ENCODE data around the gene HRH3.

HRH3 gene

GRCh38 chr20:62219992-62220665 is at the start of gene HRH3:
TSS of gene HRH3 (minus strand) at chr20:62220278. CDS start at chr20:62219970, 308 bp downstream.
- no peak for DNase-seq

- DNase-seq = no peak
These were observed 49.8 kb upstream of the HRH3 start for GRCh38 chr20:62269871-62270270.

GRCh38 chr20:62269378-62269777 is 49.3 kb upstream of the HRH3 start:
- DNase-seq = no peak

- no peak for DNase-seq
These were observed 48.3 kb upstream of the HRH3 start for GRCh38 chr20:62268228-62268900.

GRCh38 chr20:62267543-62267942 is 47.5 kb upstream of the HRH3 start:
- no peak for DNase-seq

GRCh38 chr20:62266851-62267250 is 46.8 kb upstream of the HRH3 start:
- no peak for DNase-seq

- DNase-seq = no peak
These were observed 46.3 kb upstream of the HRH3 start for GRCh38 chr20:62266340-62266739.

GRCh38 chr20:62265365-62265764 is 45.3 kb upstream of the HRH3 start:
- DNase-seq = no peak

- no peak for DNase-seq
These were observed 43.3 kb upstream of the HRH3 start for GRCh38 chr20:62263396-62263795.

- no peak for DNase-seq
These were observed 42.0 kb upstream of the HRH3 start for GRCh38 chr20:62262064-62262463.

- DNase-seq = no peak
These were observed 39.2 kb upstream of the HRH3 start for GRCh38 chr20:62259294-62259565.

- DNase-seq = no peak
These were observed 38.6 kb upstream of the HRH3 start for GRCh38 chr20:62258499-62259293.

GRCh38 chr20:62255976-62256375 is 35.9 kb upstream of the HRH3 start:
- no peak for DNase-seq

GRCh38 chr20:62254021-62254724 is 34.1 kb upstream of the HRH3 start:
- no peak for DNase-seq

- no peak for DNase-seq
These were observed 33.3 kb upstream of the HRH3 start for GRCh38 chr20:62253398-62253797.

- DNase-seq = peak; percentile 59
These were observed 32.4 kb upstream of the HRH3 start for GRCh38 chr20:62252342-62252966.

- DNase-seq = no peak
These were observed 28.9 kb upstream of the HRH3 start for GRCh38 chr20:62248890-62249560.

- no peak for DNase-seq
These were observed 27.0 kb upstream of the HRH3 start for GRCh38 chr20:62246872-62247652.

- DNase-seq = no peak
These were observed 26.4 kb upstream of the HRH3 start for GRCh38 chr20:62246431-62246830.

GRCh38 chr20:62245911-62246280 is 25.8 kb upstream of the HRH3 start:
- no peak for DNase-seq

GRCh38 chr20:62244644-62245108 is 24.6 kb upstream of the HRH3 start:
- no peak for DNase-seq
